HG03565 (cell line): ENCODE measurements around the gene SURF4.

ENCODE experiments used
- ATAC-seq: cut with Tn5 transposase; IDR thresholded peaks from one replicate; pipeline ENCODE4 v1.9.1; 2021; ENCODE audit warnings: mild to moderate bottlenecking, moderate library complexity; ENCODE audit not compliant: unreplicated experiment

SURF4 gene

GRCh38 chr9:133375724-133376654 lies at the start of gene SURF4, which contains the start of gene STKLD1:
TSS of gene SURF4 (minus strand) at chr9:133376060. CDS start at chr9:133375969, 91 bp downstream.
TSS of gene STKLD1 (plus strand) at chr9:133376366. CDS start at chr9:133376474, 108 bp downstream.
- ATAC-seq, result peak; percentile 78

DNA sequence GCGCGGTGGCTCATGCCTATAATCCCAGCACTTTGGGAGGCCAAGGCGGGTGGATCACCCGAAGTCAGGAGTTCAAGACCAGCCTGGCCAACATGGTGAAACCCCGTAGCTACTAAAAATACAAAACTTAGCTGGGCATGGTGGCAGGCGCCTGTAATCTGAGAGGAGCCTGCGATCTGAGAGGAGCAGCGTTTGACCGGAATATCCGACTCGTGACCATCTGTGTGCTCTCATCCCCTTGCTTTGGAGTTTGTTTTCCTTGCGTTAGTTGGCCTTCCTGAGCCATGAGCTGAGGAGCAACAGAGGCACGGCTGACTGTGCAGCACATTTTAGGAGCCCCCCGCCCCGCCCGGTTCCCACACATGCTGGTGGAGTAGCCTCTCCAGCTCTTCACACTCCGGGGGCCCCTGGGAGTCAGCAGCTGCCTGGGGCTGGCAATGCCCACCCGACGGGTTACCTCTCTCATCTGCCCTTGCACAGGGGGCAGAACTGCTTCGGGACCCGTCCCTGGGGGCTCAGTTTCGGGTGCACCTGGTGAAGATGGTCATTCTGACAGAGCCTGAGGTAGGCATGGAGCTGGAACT lies 49.3 kb upstream of the SURF4 start:
- ATAC-seq, result no peak

- no peak for ATAC-seq
These were observed 48.3 kb upstream of the SURF4 start for GRCh38 chr9:133424187-133424586.

GRCh38 chr9:133423216-133423615 lies 47.4 kb upstream of the SURF4 start:
- no peak for ATAC-seq

- ATAC-seq, result no peak
These were observed 46.0 kb upstream of the SURF4 start, which contains the start of gene ADAMTS13 for GRCh38 chr9:133421615-133422542. TSS of gene ADAMTS13 (plus strand) at chr9:133422367. CDS start at chr9:133422444, 77 bp downstream.

DNA sequence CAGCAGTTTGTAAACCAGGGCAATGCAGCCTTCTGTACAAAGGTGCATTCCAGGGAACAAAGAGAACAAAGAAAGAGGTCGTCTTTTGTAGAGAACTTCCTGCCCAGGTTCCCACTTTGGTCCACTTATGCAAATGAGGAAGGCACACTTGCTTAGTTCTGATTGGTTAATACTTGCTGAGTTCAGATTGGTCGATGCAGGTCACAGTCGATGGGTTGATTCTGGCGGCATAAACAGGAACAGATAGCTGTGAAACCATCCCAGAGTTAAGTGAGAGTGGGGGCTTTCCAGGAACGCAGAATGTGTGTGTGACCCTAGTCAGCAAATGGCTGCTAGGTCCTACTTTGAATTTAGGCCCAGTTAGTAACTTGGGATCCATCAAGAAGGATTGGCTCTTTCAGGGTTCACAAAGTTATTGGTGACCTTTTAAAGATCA lies 44.5 kb upstream of the SURF4 start:
- ATAC-seq, result no peak

GRCh38 chr9:133419005-133419404 lies 43.1 kb upstream of the SURF4 start:
- no peak for ATAC-seq

DNA sequence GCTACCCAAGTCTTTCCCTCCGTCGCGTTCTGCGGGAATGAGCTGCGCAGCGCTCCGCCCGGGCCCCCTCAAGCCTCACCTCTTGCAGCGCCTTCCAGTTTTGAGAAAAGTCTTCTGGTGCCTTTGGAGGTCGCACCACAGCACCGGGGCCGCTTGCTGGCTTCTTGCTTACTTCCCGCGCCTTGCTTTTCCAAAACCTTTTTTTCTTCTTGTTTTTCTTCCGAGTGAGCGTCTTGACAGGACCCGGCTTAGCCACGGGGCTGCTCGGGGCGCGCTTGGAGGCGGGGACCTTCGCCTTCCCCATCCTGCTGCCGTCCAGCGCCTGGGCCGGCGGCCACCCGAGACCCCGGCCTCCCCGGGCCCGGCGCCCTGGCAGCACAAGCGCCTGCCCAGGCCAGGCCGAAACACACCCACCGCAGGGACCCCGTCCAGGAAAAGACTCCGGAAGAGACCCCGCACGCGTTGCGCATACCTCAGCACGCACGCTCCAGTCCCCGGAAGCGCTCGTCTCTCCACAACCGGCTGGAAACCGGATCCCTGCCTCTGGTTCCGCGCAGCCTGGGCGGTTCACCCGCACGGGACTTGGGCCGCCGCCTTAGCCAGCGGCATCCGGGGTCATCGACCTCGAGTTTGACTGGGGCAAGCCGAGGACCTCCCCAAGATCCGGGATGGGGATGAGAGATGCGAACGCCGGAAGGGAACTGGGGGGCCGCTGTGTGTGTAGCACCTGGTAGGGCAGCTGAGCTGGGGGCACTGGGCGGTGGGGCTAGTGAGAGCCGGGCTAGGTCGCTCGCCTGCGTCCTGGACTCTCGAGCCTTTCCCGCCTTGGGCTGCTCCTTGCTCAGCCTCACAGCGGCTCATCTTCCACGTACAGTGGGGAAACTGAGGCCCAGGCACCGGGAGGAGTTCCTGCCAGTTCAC lies 41.9 kb upstream of the SURF4 start, which contains the start of gene REXO4:
TSS of gene REXO4 (minus strand) at position 470 of the 921 bp plus-strand sequence. CDS start at position 304, 166 bp downstream.
- ATAC-seq, result peak; percentile 65

DNA sequence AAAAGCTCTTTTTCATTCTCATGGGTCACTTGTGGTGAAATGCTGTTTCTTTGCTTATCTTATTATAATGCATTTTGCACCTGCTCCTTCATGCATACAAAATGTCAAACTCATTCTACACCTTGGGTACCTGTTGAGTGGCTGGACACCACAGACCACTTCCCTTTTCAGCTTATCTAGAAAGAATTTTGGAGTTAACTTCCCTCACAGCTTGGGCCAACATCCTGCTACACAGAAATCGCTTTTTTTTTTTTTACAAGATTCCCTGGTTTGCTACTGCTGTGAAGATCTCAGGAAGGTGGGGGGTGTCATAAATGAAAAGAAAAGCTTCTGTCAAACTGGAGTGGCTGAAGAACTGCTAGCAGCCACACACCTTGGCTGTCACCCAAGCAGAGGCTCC lies 39.3 kb upstream of the SURF4 start:
- ATAC-seq, result no peak

DNA sequence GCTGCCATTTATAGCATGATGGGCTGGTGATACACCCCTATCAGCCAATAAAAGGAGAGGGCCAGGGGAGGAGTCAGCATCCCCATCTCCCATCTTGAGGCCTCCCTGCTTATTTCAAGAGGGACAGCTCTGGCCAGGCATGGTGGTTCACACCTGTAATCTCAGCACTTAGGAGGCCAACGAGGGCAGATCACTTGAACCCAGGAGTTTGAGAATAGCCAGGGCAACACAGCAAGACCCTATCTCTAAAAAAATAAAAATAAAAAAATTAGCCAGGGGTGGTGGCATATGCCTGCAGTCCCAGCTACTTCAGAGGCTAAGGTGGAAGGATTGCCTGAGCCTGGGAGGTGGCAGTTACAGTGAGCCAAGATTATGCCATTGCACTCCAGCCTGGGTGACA lies 32.2 kb upstream of the SURF4 start:
- ATAC-seq, result no peak

DNA sequence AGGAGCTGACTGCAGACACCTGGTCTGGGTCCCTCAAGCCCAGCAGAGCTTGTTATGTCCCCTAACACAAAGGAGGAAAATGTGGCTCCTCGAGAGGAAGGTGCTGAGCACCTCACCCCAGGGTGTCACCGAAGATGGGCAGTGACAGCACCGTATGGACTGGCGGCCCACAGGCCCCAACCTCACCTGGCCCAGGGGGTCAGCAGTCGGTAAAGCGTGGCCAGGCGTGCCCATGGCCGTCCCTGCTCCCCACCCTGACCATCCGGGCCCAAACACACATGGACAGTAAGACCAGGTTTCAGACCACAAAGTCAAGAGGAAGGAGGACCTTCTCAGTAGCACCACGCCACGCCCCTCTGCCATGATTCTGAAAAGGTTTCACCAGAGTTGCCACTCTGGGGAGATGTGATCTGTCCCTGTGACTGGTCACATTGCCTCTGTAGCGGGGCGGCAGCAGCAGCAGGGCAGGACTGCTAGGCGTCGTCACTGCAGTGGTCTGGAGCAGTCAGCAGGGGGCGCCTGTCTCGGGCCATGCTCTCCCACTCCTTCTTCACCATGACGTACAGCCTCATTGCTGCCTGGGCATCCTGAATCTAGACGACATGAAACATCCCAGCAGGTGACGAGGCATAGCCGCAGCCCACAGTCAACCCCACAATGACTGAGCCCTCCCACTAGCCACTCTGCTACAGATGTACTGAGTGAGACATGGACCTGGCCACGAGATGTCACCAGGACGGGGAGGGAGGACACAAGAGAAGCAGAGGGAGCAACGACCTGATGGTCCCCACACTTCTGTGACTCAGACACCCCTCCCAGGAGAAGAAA lies 30.8 kb upstream of the SURF4 start:
- ATAC-seq, result no peak

DNA sequence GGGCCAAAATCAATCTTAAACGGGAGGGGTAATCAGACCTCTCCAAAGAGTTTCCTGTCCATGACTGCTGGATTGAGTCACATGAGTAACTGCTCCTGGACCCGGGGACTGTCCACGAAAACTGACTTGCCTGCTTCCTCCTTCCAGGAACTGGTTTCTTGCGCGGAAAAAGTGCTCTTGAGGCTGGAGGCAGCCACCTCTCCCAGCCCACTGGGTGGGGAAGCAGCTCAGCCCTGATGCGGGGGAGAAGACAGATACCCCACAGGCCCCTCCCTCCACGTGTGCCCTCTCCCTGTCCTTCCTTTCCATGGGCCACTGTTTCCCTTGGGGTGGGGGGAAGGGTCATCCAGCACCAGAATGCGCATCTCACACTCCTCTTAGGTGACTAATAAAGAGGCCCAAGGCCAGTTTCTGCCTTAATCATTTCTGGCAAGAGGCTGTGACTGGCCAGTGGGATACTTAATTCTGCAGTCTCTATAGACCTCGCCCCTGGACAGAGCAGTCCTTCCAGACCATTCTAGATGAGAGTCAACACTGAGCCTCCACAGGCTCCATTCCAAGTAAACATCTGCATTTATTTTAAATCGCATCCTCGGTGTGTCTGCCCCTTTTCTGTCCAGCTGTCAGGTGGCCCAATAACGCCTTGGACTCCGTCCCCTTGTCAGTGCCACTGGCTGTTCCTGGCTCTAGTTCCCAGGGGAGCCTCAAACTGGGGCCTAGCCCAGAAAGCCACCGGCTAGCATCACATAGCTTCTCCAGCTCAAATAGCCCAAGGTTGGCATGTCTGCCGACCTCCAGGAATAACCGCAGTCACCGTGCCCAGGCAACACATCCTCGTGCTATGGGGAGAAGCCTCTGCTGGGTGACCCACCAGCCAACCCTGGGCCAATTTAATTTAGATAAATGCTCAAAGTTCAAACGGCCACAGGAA lies 29.9 kb upstream of the SURF4 start:
- ATAC-seq, result no peak

GRCh38 chr9:133404454-133405002 lies 28.7 kb upstream of the SURF4 start:
- no peak for ATAC-seq

DNA sequence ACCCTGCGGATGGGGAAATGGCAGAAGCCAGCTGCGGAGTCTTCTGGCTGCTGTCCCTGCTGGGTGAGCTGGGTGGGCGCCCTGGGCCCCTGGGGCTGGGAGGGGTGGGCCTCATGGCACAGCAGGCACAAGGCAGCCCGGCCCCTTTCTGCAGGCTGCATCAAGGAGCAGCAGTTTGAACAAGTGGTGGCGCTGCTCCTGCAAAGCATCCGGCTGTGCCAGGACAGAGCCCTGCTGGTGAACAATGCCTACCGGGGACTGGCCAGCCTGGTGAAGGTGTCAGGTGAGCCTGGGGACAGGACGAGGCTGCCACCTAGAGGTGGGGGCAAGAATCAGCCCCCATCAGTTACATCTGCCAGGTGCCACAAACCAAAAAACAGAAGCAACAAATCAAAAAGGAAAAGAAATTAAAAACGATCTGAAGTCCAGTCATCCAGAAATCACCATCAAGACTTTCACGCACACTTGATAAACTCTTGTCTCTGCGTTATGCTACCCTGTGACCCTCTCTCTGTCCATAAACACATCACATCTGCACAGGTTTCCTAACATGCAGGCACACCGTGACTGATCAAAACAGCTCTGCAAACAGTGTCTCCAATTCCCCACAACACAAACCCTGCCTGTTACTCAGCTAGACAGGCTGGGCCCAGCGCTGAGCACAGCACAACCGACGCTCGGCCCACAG lies 28.1 kb upstream of the SURF4 start:
- ATAC-seq, result no peak

GRCh38 chr9:133402689-133403088 lies 26.8 kb upstream of the SURF4 start:
- ATAC-seq, result no peak

DNA sequence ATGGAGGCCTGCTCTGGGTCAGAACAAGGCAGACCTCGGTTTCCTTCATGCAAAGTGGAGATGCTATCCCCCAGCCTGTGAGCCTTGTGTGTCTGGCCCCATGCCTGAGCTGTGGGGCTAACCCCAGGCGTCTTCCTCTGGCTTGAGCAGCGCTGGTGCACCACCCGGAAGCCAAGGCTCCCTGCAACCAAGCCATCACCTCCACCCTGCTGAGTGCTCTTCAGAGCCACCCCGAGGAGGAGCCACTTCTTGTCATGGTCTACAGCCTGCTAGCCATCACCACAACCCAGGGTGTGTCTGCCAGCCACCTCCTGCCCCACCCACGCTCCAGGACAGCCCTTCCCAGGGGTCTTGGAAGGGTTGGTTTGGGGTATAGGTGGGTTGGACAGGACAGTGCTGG lies 25.7 kb upstream of the SURF4 start:
- ATAC-seq, result no peak

DNA sequence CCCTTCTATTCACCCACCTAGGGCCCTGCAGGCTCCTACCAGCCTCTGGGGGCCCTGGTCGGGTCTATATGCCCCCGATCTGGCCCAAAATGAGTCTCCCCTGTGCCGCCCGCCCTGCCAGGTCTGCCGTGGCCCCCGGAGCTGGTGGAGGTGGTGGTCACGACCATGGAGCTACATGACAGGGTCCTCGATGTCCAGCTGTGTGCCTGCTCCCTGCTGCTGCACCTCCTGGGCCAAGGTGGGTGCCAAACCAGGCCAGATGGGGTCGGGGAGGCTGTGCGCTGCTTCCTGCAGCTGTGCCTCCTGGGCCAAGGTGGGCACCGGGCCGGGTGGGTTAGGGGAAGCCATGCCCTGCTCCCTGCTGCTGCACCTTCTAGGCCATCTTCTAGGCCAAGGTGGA lies 24.4 kb upstream of the SURF4 start:
- ATAC-seq, result no peak
